HG03378 (cell line): ENCODE results near the gene MEIOB.
"Not testable (repeated sequence)": the region's sequence is repeated elsewhere in the genome, so short reads cannot be mapped to it uniquely, and the experiment has no call there.

ENCODE experiments used
- ATAC-seq: cut with Tn5 transposase; IDR thresholded peaks from one replicate; pipeline ENCODE4 v1.9.1; 2021; ENCODE audit warnings: mild to moderate bottlenecking, moderate library complexity; ENCODE audit not compliant: unreplicated experiment

MEIOB gene

DNA sequence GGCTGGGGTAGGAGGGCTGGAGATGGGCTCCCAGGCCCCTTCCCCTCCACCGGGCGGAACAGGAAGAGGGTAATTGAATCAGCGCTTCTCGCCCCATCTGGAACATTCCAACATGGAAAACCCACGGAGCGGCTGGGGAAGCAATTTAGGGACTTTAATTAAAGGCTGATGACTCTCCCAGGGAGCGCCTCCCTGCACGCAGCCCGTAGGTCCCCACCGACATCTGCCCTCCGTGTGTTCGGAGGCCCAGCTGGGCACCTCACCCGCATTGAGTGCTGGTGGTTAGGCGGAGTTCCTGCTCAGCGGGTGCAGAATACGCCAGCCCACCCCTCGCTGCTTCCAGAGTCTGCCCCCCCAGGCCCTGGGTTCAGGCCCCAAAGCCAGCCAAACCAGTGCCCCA is 36.2 kb upstream of the MEIOB start:
- ATAC-seq, result no peak

GRCh38 chr16:1907226-1907860 is 35.4 kb upstream of the MEIOB start:
- ATAC-seq, result no peak

- no peak for ATAC-seq
Observed at GRCh38 chr16:1906846-1907165, 34.8 kb upstream of the MEIOB start.

GRCh38 chr16:1906055-1906845 is 34.3 kb upstream of the MEIOB start:
- no peak for ATAC-seq

DNA sequence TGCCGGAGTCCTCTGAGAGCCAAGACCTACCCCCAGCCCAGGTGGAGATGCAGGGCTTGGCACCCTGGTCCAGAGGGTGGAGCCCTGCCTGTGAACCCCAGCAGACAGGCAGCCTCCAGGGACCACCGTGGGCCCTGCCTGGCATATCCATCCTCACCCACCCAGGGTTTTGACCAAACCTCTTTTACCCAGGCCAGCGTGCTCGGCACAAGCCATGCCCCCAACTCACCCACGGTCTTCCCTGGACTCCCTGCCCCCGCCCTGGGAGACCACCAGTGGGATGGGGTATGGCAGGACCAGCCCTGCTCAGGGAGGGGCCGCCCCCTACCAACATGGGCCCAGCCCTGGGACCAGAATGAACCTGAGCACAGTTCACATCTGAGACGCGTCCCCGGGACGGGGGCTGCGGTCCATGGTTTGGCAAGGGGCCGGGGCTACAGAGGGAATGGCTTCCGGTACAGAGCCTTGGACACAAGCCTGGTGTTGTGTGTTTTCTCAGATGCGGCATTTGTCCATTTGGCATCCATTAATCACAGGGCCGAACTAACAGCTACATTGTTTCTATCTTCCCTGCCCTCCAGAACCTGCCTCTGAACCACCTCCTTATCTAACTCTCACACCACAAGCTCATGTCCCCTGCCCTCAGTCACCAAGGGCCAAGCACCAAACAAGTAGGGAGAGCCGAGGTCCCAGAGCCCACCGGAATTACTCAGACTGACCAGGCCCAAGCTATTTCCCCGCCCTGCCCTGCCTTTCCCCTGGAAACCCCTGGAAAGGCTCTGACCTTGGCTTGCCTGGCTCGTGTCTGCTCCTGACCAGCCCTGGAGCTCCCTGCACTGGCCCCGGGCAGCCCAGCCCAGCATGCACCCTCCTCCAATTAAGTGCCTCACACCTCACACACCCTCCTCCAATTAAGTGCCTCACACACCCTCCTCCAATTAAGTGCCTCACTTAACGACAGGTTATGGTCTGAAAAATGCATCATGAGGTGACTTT is 32.2 kb upstream of the MEIOB start:
- no peak for ATAC-seq

DNA sequence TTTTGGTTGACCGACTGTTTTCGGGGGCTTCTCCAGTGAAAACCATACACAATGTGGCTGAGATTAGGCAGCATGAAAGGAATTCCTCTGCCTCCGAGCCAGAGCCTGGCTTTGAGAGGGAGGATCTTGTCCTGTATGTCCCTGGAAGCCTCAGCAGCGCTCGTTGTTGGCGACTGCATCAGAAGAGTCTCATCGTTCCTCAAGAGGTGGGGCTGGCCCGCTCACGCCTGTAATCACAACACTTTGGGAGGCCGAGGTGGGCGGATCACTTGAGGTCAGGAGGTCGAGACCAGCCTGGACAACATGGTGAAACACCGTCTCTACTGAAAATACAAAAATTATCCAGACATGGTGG is 31.2 kb upstream of the MEIOB start:
- ATAC-seq, result no peak

DNA sequence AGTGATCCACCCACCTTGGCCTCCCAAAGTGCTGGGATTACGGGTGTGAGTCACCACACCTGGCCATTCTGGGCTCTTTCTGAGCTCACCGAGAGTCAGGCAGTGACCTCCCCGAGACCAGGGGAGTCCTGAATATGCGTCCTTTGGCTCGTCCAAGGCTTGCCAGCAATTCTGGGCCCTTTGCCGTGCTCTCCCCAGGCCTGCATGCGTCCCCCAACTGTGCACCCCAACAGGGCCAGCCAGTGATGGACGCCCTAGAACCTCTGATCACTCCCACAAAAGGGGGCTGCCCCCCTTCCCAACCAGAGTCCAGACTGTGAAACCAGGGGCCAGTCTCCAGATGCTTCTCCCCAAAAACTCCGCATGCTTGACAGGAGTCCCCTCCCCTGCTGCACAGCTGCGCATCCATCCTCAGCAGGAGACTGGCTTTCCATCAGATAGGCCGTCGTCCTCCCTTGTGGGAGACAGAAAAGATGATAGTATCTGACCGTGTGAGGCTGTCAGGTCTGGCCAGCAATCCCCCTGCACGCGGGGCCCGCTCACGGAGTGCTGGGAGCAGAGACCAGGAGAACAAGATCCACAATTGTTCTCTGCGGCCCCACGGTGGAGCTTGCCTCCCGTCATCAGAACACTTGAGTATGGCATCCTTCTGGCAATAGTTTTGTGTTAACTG is 30.7 kb upstream of the MEIOB start:
- no peak for ATAC-seq

- no peak for ATAC-seq
Observed at GRCh38 chr16:1900452-1900774, 28.4 kb upstream of the MEIOB start.

DNA sequence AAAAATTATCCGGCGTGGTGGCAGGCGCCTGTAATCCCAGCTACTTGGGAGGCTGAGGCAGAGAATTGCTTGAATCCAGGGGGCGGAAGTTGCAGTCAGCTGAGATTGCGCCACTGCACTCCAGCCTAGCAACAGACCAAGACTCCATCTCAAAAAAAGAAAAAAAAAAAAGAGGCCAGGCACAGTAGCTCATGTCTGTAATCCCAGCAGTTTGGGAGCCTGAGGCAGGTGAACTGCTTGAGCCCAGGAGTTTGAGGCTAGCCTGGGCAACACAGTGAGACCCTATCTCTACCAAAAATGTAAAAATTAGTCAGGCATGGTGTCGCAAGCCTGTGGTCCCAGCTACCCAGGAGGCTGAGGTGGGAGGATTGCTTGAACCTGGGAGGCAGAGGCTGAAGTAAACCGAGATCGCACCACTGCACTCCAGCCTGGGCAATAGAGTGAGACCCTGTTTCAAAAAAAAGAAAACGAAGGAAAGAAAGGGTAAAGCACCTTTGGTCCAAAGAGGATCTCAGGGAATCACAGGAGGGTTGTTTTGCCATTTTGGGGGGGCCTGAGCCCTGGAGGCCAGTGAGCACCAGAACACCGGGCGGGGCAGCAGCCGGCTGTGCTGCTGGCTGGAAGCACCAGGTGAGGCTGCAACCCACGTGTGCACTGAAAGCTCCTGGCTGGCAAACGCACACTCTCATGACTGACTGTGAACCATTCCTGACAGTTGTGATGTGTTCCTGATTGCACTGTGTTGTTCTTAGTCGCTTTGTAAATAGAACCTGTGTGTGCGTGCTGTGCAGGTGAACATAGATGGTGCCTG is 27.9 kb upstream of the MEIOB start:
- no peak for ATAC-seq

DNA sequence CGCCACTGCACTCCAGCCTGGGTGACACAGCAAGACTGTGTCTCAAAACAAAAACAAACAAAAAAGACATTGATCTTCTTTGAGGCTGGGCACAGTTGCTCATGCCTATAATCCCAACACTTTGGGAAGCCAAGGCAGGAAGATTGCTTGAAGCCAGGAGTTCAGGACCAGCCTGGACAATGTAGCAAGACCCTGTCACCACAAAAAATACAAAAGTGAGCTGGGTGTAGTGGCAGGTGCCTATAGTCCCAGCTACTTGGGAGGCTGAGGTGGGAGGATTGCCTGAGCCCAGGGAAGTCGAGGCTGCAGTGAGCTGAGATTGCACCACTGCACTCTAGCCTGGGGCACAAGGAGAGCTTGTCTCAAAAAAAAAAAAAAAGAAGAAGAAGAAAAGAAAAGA is 25.7 kb upstream of the MEIOB start:
- not testable (repeated sequence) for ATAC-seq

GRCh38 chr16:1895949-1896675 is 24.1 kb upstream of the MEIOB start:
- no peak for ATAC-seq

- ATAC-seq, result no peak
Observed at GRCh38 chr16:1895068-1895467, 23.1 kb upstream of the MEIOB start.

DNA sequence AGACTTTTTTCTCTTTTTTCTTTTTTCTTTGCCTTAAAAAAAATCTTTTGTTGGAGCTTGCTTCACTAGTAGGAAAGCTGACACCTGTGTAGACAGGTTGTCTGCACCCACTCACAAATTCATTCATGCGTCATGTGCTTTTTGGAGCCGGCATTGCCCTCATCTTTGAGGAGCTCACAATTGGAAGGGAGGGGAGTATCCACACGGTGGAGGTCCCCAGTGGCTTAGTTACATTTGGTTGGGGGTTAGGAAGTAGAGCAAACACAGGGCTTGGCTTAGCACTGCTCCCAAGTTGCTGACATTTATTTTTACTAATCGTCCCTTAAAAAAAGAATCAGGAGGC is 18.7 kb upstream of the MEIOB start:
- no peak for ATAC-seq

GRCh38 chr16:1890024-1890707 is 18.2 kb upstream of the MEIOB start:
- no peak for ATAC-seq

- no peak for ATAC-seq
Observed at GRCh38 chr16:1887711-1888354, 15.9 kb upstream of the MEIOB start.

- ATAC-seq, result no peak
Observed at GRCh38 chr16:1884889-1885288, 12.9 kb upstream of the MEIOB start.

DNA sequence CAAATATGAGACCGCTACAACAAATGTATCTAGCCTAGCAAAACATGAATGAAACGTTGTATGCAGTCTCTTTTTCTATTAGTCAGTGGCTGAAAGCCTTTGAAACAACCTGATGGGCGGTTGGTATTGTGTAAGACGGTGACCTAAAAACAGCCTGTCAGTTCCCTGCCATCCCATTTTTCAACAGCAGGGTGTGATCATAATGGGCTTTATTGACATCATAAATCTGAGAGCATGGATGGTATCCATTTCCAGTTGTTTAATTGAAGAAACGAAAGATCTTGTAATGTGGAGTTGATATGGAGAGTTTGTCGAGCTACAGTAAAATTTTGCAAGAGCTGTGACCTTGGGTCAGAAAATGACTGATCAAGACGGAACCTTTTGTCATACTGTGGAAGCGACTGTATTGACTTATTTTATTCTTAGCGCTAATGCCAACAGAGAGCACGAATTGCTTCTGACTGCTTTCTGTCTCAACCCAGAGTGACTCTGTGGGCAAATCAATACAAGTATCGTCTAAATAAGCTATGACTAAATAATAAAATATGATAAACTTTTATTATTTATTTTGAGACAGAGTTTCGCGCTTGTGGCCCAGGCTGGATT is 12.3 kb upstream of the MEIOB start:
- no peak for ATAC-seq

- not testable (repeated sequence) for ATAC-seq
Observed at GRCh38 chr16:1881172-1881571, 9.2 kb upstream of the MEIOB start.
